Measurements from ENCODE around the gene CATSPERZ. TPM values are rescaled to one million over a fixed set of nuclear protein-coding genes. Genes with fewer than 3 reads are reported as not detected.

The CATSPERZ gene
- total and polyA plus RNA-seq, 2 donors (not counting 3 experiments of a cell fraction or from before 2014, with no cell fraction given), result 0.11 TPM; not detected in 1

GRCh38 chr11:64254326-64254725, 45.8 kb upstream of the CATSPERZ start:
- FAIRE-seq (no peak), DNase-seq (ENCODE audit: low read depth, low spot score) (no peak)
- ChIA-PET POLR2A (interaction anchor here (0.9 kb wide), 1 partner anchor 14 kb away, joined by 3 read pairs; no protein-coding TSS in a partner anchor), CTCF (interaction anchor here (0.8 to 1.5 kb wide), 3 partner anchors 9 to 51 kb away, joined by 3 to 6 read pairs (median 4); partner anchors contain the start of gene ESRRA)
- H3K36me3 ChIP-seq (ENCODE audit: control insufficient read depth in 2 of 2, extremely low read depth in 1 of 2, insufficient read depth in 2 of 2, low read length in 2 of 2), result peaks cover 8 to 29% of the 10 kb centered on the region in 2 experiments
- no peak overlapping the region for H3K4me3 ChIP-seq (replicated peaks in 1 of 3; ENCODE audit: insufficient read depth in 1 of 3, low read depth in 1 of 3, low read length in 3 of 3)
- TF ChIP-seq MAX (IDR thresholded peaks at IDR 0.05; ENCODE audit: insufficient read depth, insufficient read length) (no peak), JUN (IDR thresholded peaks at IDR 0.05; ENCODE audit: borderline replicate concordance, insufficient read depth, insufficient read length, low read depth) (no peak), GATA2 (IDR thresholded peaks at IDR 0.05; ENCODE audit: insufficient read depth, insufficient read length, low read depth, low read length) (no peak), FOS (IDR thresholded peaks at IDR 0.05; ENCODE audit: borderline replicate concordance, insufficient read depth, low read length) (no peak), POLR2A (IDR thresholded peaks at IDR 0.05; ENCODE audit: low read depth, low read length) (no peak), EZH2 (IDR thresholded peaks at IDR 0.05; ENCODE audit: borderline replicate concordance, low read depth, low read length, severe bottlenecking) (no peak), POLR2AphosphoS5 (IDR thresholded peaks at IDR 0.05; ENCODE audit: insufficient read depth, low read depth, low read length) (no peak), CTCF (IDR thresholded peaks at IDR 0.05; ENCODE audit: extremely low read depth in 1 of 2, insufficient read depth in 1 of 2, low read depth in 1 of 2, low read length in 2 of 2) (no peak), MYC (IDR thresholded peaks at IDR 0.05; ENCODE audit: low read depth, low read length) (no peak)
- H3K9me1 ChIP-seq (replicated peaks; ENCODE audit: control insufficient read depth, extremely low read depth, insufficient read depth, low read length), result no peaks in the 10 kb centered on the region
- intact Hi-C loops (cut with micrococcal nuclease) (no loop called here), dilution Hi-C loops (cut with MboI; ENCODE audit: extremely low pct_ligation_motif_present, low sequenced_read_pairs) (no loop called here)
- H3K9ac ChIP-seq (replicated peaks; ENCODE audit: extremely low read depth, insufficient read depth, low read length), result no peak overlapping the region
- H3K27ac ChIP-seq (ENCODE audit: insufficient read depth, low read depth, low read length), result no peak overlapping the region
- H3K79me2 ChIP-seq (ENCODE audit: control insufficient read depth, insufficient read depth, low read length), result peaks cover 32% of the 10 kb centered on the region
- H3K9me3 ChIP-seq (replicated peaks; ENCODE audit: control insufficient read depth, insufficient read depth, low read length), result no peaks in the 10 kb centered on the region
- H4K20me1 ChIP-seq (replicated peaks; ENCODE audit: control insufficient read depth, extremely low read depth, insufficient read depth, low read length), result no peaks in the 10 kb centered on the region
- no peak overlapping the region for H2AFZ ChIP-seq (ENCODE audit: low read depth, low read length)
- no peak overlapping the region for H3K4me2 ChIP-seq (ENCODE audit: insufficient read depth, low read length)
- H3K4me1 ChIP-seq (ENCODE audit: control insufficient read depth, extremely low read depth, insufficient read depth, low read length), result peaks cover 24% of the 10 kb centered on the region
- BruUV-seq (replicated peaks), result no TSS peak
- H3K27me3 ChIP-seq (ENCODE audit: control insufficient read depth in 2 of 2, insufficient read depth in 2 of 2, low read length in 2 of 2), result no peaks in the 10 kb centered on the region

Data from endothelial cell of umbilical vein (primary cell).